NCI-H524 treated with DMSO at 0.1 percent for 48 hours (cell line): ENCODE data around the gene UNG.
A peak's percentile ranks its signal among the peaks of the same experiment; 100 is the strongest.
"Not testable (repeated sequence)": the region's sequence is repeated elsewhere in the genome, so short reads cannot be mapped to it uniquely, and the experiment has no call there.

Source experiments
- DNase-seq: peaks from one replicate; lab custom pipeline; 2025; lab: John Stamatoyannopoulos, UW

Gene UNG

GRCh38 chr12:109097435-109098182, at the start of gene UNG:
Gene UNG, plus strand, starts transcription at chr12:109097597. Its CDS starts 83 bp downstream, at chr12:109097680.
- peak; percentile 67 for DNase-seq

DNA sequence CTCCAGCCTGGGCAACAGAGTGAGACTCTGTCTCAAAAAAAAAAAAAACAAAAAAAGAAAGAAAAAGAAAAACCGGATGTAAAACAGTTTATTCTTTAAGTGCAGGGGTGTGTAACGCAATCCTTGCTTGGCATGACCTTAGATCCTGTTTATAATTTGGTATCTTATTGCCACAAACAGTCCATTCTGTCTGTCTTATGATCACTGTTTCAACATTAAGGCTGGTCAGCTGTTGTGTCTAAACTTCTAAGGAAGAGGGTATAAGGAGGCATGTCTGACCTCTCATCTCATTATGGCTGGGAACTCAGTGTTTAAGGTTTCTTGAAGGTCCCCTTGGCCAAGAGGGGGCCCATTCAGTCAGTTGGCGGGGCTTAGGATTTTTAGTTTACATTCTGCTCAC, 48.7 kb upstream of the UNG start:
- DNase-seq: not testable (repeated sequence)

- not testable (repeated sequence) for DNase-seq
Measured at GRCh38 chr12:109049794-109050193, 47.6 kb upstream of the UNG start.

DNA sequence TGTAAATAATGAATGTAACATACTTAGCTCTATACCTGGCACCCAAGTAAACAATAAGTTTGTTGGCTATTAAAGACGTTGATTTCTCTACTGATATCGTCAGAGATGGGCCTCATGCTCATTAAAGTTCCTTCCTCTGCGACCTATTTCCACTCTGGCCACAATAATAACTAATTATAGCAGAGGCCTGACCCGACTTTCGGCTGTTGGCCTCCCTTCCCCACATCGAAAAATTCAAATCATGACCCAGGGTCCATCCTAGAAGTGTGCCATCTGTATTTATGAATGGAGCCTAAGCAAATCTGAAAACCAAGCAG, 45.3 kb upstream of the UNG start:
- DNase-seq: no peak

GRCh38 chr12:109052414-109053323, 44.7 kb upstream of the UNG start, which contains the start of gene USP30:
Gene USP30, plus strand, starts transcription at chr12:109052576. Its CDS starts 103 bp downstream, at chr12:109052679.
- DNase-seq: peak; percentile 29

DNA sequence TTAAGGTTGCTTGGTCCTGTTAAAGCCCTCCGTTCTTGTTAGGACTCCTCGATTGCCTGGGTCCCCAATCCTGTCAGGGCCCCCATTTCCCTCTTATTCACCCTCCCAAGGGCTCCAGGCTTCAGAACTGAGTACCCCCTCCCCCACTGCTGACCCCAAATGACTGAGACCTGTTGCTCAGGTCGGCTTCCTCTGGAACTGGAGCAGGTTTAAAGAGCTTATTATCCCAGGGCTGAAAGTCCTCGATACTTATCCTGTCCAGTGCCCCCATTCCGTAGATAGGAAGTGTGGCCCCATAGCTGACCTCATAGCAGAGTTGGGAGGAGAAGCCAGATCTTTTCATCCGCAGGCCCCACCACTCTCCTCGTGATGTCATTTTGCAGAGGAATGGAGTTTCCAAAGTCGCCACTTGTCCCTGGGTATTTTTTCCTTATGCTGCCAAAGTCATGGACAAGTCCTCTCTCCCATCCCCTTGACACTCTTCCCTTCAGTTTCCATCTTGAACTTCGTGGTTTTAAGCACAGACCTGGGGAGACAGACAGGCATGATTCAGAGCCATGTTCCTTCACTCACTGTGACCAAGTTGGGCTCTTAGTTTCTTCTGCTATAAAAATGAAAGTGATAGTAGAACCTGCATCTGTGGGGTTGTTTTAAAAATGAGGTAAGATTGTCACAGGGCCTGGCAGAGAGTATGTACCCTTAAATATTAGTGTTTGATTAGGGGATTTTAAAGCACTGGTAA, 43.8 kb upstream of the UNG start:
- DNase-seq: no peak

GRCh38 chr12:109054124-109054513, 43.3 kb upstream of the UNG start:
- not testable (repeated sequence) for DNase-seq

GRCh38 chr12:109054520-109054919, 42.9 kb upstream of the UNG start:
- DNase-seq: no peak

- DNase-seq: no peak
Measured at GRCh38 chr12:109056891-109057290, 40.5 kb upstream of the UNG start.

DNA sequence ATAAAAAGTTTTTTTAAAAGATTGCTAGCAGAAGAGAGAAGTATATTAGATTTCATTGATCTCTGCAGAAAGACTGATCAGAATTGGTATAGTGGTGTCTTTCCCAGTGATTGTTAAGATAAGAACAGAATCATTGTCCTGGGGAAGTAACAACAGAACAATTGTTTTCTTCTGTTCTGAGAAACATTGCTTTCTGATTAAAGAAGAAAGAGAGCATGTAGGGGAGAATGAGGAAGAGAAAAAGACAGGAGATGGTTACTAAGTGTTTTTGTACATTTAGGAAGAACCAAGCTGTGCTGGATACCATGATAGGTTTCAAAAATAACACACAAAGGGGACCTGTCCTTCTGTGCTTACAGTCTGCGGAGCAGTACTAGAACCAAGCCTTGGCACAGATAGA, 40.0 kb upstream of the UNG start:
- no peak for DNase-seq

- DNase-seq: no peak
Measured at GRCh38 chr12:109058773-109059172, 38.6 kb upstream of the UNG start.

GRCh38 chr12:109064143-109064542, 33.3 kb upstream of the UNG start:
- no peak for DNase-seq

- no peak for DNase-seq
Measured at GRCh38 chr12:109065154-109065852, 32.1 kb upstream of the UNG start.

DNA sequence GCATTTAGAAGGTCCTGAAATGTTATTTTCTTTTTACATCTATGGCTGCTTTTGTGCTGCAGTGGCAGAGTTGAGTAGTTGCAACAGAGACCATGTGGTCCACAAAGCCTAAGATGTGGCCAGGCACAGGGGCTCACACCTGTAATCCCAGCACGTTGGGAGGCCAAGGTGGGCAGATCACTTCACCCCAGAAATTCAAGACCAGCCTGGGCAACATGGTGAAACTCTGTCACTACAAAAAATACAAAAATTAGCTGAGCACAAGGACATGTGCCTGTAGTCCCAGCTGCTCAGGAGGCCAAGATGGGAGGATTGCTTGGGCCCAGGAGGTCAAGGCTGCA, 31.6 kb upstream of the UNG start:
- DNase-seq: no peak

- no peak for DNase-seq
Measured at GRCh38 chr12:109069307-109070271, 27.8 kb upstream of the UNG start.

- no peak for DNase-seq
Measured at GRCh38 chr12:109074866-109075265, 22.5 kb upstream of the UNG start.

DNA sequence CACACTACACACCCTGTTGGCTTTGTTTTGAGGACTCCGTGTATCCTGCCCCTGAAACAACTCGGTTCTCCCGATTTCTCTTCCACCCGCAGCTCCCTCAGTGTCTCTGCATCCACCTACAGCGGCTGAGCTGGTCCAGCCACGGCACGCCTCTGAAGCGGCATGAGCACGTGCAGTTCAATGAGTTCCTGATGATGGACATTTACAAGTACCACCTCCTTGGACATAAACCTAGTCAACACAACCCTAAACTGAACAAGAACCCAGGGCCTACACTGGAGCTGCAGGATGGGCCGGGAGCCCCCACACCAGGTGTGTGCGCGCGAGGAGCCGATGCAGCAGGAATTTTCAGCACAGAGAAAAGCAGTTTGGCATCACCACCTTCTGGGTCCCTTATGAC, 14.6 kb upstream of the UNG start:
- DNase-seq: no peak

DNA sequence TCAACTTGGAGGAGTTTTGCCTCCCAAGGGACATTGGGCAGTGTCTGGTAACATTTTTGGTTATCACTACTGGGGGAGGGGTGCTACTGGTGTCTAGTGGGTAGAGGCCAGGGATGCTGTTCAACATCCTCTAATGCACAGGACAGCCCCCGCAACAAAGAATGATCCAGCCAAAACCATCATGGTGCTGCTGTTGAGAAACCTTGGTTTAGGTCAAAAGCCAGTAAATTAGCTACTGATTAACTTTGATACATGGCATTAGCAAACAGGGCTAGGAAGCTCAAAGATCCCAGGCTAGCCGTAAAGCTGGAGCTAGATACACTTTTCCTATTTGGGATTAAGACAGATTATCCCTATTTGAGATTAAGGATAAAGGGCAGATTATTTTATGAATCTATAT, 13.0 kb upstream of the UNG start:
- DNase-seq: no peak

GRCh38 chr12:109085590-109085989, 11.8 kb upstream of the UNG start:
- DNase-seq: no peak

DNA sequence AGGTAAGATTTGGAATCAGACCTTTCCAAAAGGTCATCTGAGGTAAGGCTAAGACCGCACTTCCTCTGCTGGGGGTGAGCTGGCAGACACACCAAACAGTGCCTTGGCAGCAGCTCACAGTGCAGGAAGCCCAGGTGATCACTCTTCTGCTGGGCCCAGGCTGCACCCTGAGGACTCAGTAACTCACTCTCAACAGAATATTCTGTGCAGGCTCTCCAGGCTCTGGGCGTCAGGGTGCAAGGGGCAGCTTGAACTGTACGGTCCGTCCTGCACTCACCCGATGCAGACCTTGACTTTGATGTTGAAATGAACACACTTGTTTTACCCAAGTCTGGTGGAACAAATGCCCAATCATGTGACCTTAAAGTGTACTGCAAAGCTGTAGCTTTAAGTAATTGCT, 10.1 kb upstream of the UNG start:
- no peak for DNase-seq

DNA sequence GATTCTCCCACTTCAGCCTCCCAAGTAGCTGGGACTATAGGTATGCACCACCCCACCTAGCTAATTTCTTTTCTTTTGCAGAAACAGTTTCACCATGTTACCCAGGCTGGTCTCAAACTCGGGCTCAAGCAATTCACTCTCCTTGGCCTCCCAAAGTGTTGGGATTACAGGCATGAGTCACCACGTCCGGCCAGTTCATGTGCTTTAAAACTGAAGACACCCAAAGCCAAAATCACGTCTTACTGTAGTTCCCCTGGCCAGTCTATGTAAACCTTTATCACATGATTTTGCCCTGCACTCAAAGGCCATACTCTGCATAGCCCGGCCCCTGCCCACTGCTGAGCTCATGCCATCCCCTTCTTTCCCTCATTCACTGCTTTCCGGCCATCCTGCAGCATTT, 8.6 kb upstream of the UNG start:
- no peak for DNase-seq
